ENCODE measurements around the gene PDPR. TPM values are rescaled to one million over a fixed set of nuclear protein-coding genes. Genes with fewer than 3 reads are reported as not detected.
"Not testable (repeated sequence)": the region's sequence is repeated elsewhere in the genome, so short reads cannot be mapped to it uniquely, and the experiment has no call there.

PDPR gene
- total RNA-seq, 3 donors from 2014 or later = 18.7 to 25.0 (median 24.1) TPM

- DNase-seq (ENCODE audit: low spot score in 2 of 2) = no peak
- Histone ChIP-seq H3K4me1 (no peaks in the 10 kb centered on the region), H3K4me3 (no peak overlapping the region), H3K27me3 (no peaks in the 10 kb centered on the region), H3K27ac (no peak overlapping the region), H3K36me3 (peaks cover 19% of the 10 kb centered on the region), H3K9me3 (no peaks in the 10 kb centered on the region)
- no peak for TF ChIP-seq POLR2AphosphoS5 (IDR thresholded peaks at IDR 0.05)
- no peak for TF ChIP-seq CTCF (IDR thresholded peaks at IDR 0.05)
- TF ChIP-seq POLR2A (IDR thresholded peaks at IDR 0.05) = no peak
- intact Hi-C loops (cut with DNase I; ENCODE audit: low total_unique reads) = no loop called here
Measured at GRCh38 chr16:70160388-70160787, 46.3 kb downstream of the PDPR start.

- Histone ChIP-seq H3K4me3 (no peak overlapping the region), H3K9me3 (no peaks in the 10 kb centered on the region), H3K4me1 (no peaks in the 10 kb centered on the region), H3K27ac (no peak overlapping the region), H3K27me3 (no peaks in the 10 kb centered on the region), H3K36me3 (peaks cover 18% of the 10 kb centered on the region)
- no peak for TF ChIP-seq CTCF (IDR thresholded peaks at IDR 0.05)
- DNase-seq (ENCODE audit: low spot score in 2 of 2) = no peak
- intact Hi-C loops (cut with DNase I; ENCODE audit: low total_unique reads) = no loop called here
Measured at GRCh38 chr16:70160821-70161220, 46.7 kb downstream of the PDPR start.

- Histone ChIP-seq H3K27ac (no peak overlapping the region), H3K27me3 (no peaks in the 10 kb centered on the region), H3K4me3 (no peak overlapping the region), H3K36me3 (peaks cover 13% of the 10 kb centered on the region), H3K4me1 (no peaks in the 10 kb centered on the region), H3K9me3 (no peaks in the 10 kb centered on the region)
- TF ChIP-seq POLR2A (IDR thresholded peaks at IDR 0.05) = no peak
- DNase-seq (ENCODE audit: low spot score in 2 of 2) = no peak
- intact Hi-C loops (cut with DNase I; ENCODE audit: low total_unique reads) = no loop called here
Measured at GRCh38 chr16:70161350-70161749, 47.2 kb downstream of the PDPR start.

- no peak overlapping the region for H3K27ac ChIP-seq
- TF ChIP-seq POLR2AphosphoS5 (IDR thresholded peaks at IDR 0.05) (no peak), POLR2A (IDR thresholded peaks at IDR 0.05) (no peak), CTCF (IDR thresholded peaks at IDR 0.05) (no peak)
- peaks cover 13% of the 10 kb centered on the region for H3K36me3 ChIP-seq
- H3K4me1 ChIP-seq = no peaks in the 10 kb centered on the region
- no peaks in the 10 kb centered on the region for H3K9me3 ChIP-seq
- intact Hi-C loops (cut with DNase I; ENCODE audit: low total_unique reads) = no loop called here
- no peak overlapping the region for H3K4me3 ChIP-seq
- H3K27me3 ChIP-seq = no peaks in the 10 kb centered on the region
- DNase-seq (ENCODE audit: low spot score in 2 of 2) = no peak
Measured at GRCh38 chr16:70162041-70162451, 47.9 kb downstream of the PDPR start.

GRCh38 chr16:70163596-70163995 is 49.5 kb downstream of the PDPR start:
- H3K27me3 ChIP-seq = no peaks in the 10 kb centered on the region
- H3K9me3 ChIP-seq = no peaks in the 10 kb centered on the region
- no peaks in the 10 kb centered on the region for H3K4me1 ChIP-seq
- DNase-seq (ENCODE audit: low spot score in 2 of 2) = no peak
- no peak overlapping the region for H3K27ac ChIP-seq
- H3K4me3 ChIP-seq = no peak overlapping the region
- no peak for TF ChIP-seq CTCF (IDR thresholded peaks at IDR 0.05)
- no peak for TF ChIP-seq POLR2AphosphoS5 (IDR thresholded peaks at IDR 0.05)
- no peak for TF ChIP-seq POLR2A (IDR thresholded peaks at IDR 0.05)
- peaks cover 10% of the 10 kb centered on the region for H3K36me3 ChIP-seq
- intact Hi-C loops (cut with DNase I; ENCODE audit: low total_unique reads) = no loop called here

GRCh38 chr16:70166688-70167087 is 52.6 kb downstream of the PDPR start:
- H3K36me3 ChIP-seq; H3K27me3 ChIP-seq; H3K4me1 ChIP-seq; intact Hi-C loops (cut with DNase I; ENCODE audit: low total_unique reads); DNase-seq (ENCODE audit: low spot score in 2 of 2); H3K27ac ChIP-seq; H3K4me3 ChIP-seq; H3K9me3 ChIP-seq: not testable (repeated sequence)

- H3K27me3 ChIP-seq; H3K4me3 ChIP-seq; intact Hi-C loops (cut with DNase I; ENCODE audit: low total_unique reads); H3K36me3 ChIP-seq; H3K27ac ChIP-seq; H3K4me1 ChIP-seq; H3K9me3 ChIP-seq; DNase-seq (ENCODE audit: low spot score in 2 of 2): not testable (repeated sequence)
Measured at GRCh38 chr16:70173212-70173837, 59.2 kb downstream of the PDPR start, which contains the start of gene CLEC18C. TSS of gene CLEC18C (plus strand) at chr16:70173787. CDS start at chr16:70174279, 492 bp downstream.

- H3K27ac ChIP-seq; H3K4me3 ChIP-seq; H3K9me3 ChIP-seq; DNase-seq (ENCODE audit: low spot score in 2 of 2); intact Hi-C loops (cut with DNase I; ENCODE audit: low total_unique reads); H3K27me3 ChIP-seq; H3K4me1 ChIP-seq; H3K36me3 ChIP-seq: not testable (repeated sequence)
Measured at GRCh38 chr16:70173916-70174315, 59.8 kb downstream of the PDPR start.

GRCh38 chr16:70174387-70174932 is 60.3 kb downstream of the PDPR start:
- H3K27me3 ChIP-seq; DNase-seq (ENCODE audit: low spot score in 2 of 2); intact Hi-C loops (cut with DNase I; ENCODE audit: low total_unique reads); H3K4me3 ChIP-seq; H3K4me1 ChIP-seq; H3K27ac ChIP-seq; H3K36me3 ChIP-seq; H3K9me3 ChIP-seq: not testable (repeated sequence)

Measured in breast epithelium (tissue), 4 donors.